ENCODE data around the gene GPR152.

GRCh38 chr11:67466962-67467771 lies 14.6 kb upstream of the GPR152 start:
- TF ChIP-seq CTCF (IDR thresholded peaks at IDR 0.05) (no peak), POLR2A (IDR thresholded peaks at IDR 0.05) (no peak)
